Endothelial cell of umbilical vein (primary cell): ENCODE measurements around the gene DHTKD1. TPM values are rescaled to one million over a fixed set of nuclear protein-coding genes. Genes with fewer than 3 reads are reported as not detected.

Source experiments
- BruUV-seq: library from RNA; stranded (reverse); fragments of 400-500 nt; replicated peaks from 2 replicates; lab custom pipeline; 2021; lab: Mats Ljungman, UMichigan
- CTCF ChIA-PET: fragments of 300-600, 350-600 bp; sonication (Branson Sonifier 250); formaldehyde crosslinking; loops from one replicate; lab custom pipeline; 2021; ENCODE audit warnings: antibody characterized with exemption, inconsistent platforms; lab: Charles Lee
- POLR2A ChIA-PET: fragments of 300-600, 350-600 bp; sonication (Branson Sonifier 250); formaldehyde crosslinking; loops from one replicate; lab custom pipeline; 2021; ENCODE audit warnings: antibody characterized with exemption, inconsistent platforms; lab: Charles Lee
- DNase-seq: peaks from one replicate; pipeline ENCODE4 v3.0.0-alpha.2; 2011; ENCODE audit warnings: low read depth, low spot score
- FAIRE-seq: peaks from 2 replicates; lab custom pipeline; 2011; peaks lifted over from hg19 to GRCh38; lab: Jason Lieb, UNC
- H2AFZ ChIP-seq: 2 replicates; pipeline ENCODE4 v1.6.0; 2012; ENCODE audit warnings: low read depth, low read length, control low read depth, inconsistent platforms
- H3K27ac ChIP-seq: 2 replicates; pipeline ENCODE4 v1.5.1; 2011; ENCODE audit warnings: low read depth, mild to moderate bottlenecking, control low read depth, low read length, moderate library complexity; ENCODE audit not compliant: insufficient read depth
- H3K27me3 ChIP-seq, 2 experiments: 2 replicates each; pipeline versions ENCODE4 v1.6.0 to v1.6.1; 2011; ENCODE audit warnings: low read length in 2 of 2, mixed read lengths in 1 of 2; ENCODE audit not compliant: control insufficient read depth in 2 of 2, insufficient read depth in 2 of 2
- H3K36me3 ChIP-seq, 2 experiments: 2 replicates in 1 of 2; 3 replicates in 1 of 2; pipeline ENCODE4 v1.5.1; 2011; ENCODE audit warnings: low read length in 2 of 2, mild to moderate bottlenecking in 1 of 2, moderate library complexity in 1 of 2; ENCODE audit not compliant: control insufficient read depth in 2 of 2, insufficient read depth in 2 of 2; ENCODE audit errors: extremely low read depth in 1 of 2
- H3K4me1 ChIP-seq: 3 replicates; pipeline ENCODE4 v1.5.1; 2011; ENCODE audit warnings: mild to moderate bottlenecking, low read length; ENCODE audit not compliant: control insufficient read depth, insufficient read depth; ENCODE audit errors: extremely low read depth
- H3K4me2 ChIP-seq: 2 replicates; pipeline ENCODE4 v1.6.1; 2011; ENCODE audit warnings: low read length, control low read depth, mixed read lengths; ENCODE audit not compliant: insufficient read depth
- H3K4me3 ChIP-seq, 3 experiments: fragments of 200-600 bp in 1 of 3; sonication (generic), shearing (Covaris generic) in 1 of 3; replicated peaks in 1 of 3; 2 replicates each; pipeline ENCODE4 v1.5.1; 2011 to 2016; ENCODE audit warnings: control low read depth in 3 of 3, low read length in 3 of 3, mild to moderate bottlenecking in 2 of 3, inconsistent platforms in 1 of 3, low read depth in 1 of 3, moderate library complexity in 1 of 3; ENCODE audit not compliant: insufficient read depth in 1 of 3
- H3K79me2 ChIP-seq: 2 replicates; pipeline ENCODE4 v1.6.0; 2012; ENCODE audit warnings: low read length, inconsistent platforms; ENCODE audit not compliant: control insufficient read depth, insufficient read depth
- H3K9ac ChIP-seq: replicated peaks from 2 replicates; pipeline ENCODE3; 2011; ENCODE audit warnings: low read length, control low read depth; ENCODE audit not compliant: insufficient read depth; ENCODE audit errors: extremely low read depth
- H3K9me1 ChIP-seq: replicated peaks from 3 replicates; pipeline ENCODE4 v1.6.0; 2011; ENCODE audit warnings: mild to moderate bottlenecking, low read length; ENCODE audit not compliant: control insufficient read depth, insufficient read depth; ENCODE audit errors: extremely low read depth
- H3K9me3 ChIP-seq: replicated peaks from 2 replicates; pipeline ENCODE4 v1.5.1; 2012; ENCODE audit warnings: low read length, inconsistent platforms; ENCODE audit not compliant: control insufficient read depth, insufficient read depth
- H4K20me1 ChIP-seq: replicated peaks from 2 replicates; pipeline ENCODE3; 2011; ENCODE audit warnings: mild to moderate bottlenecking, low read length; ENCODE audit not compliant: control insufficient read depth, insufficient read depth; ENCODE audit errors: extremely low read depth
- CTCF ChIP-seq, 2 donors: IDR thresholded peaks; 1 replicate in 1 of 2; 2 replicates in 1 of 2; pipeline ENCODE4 v1.5.1; 2011; ENCODE audit warnings: low read length in 2 of 2, mild to moderate bottlenecking in 2 of 2, moderate library complexity in 2 of 2, control low read depth in 1 of 2, inconsistent platforms in 1 of 2, low read depth in 1 of 2; ENCODE audit not compliant: insufficient read depth in 1 of 2; ENCODE audit errors: extremely low read depth in 1 of 2
- EZH2 ChIP-seq: IDR thresholded peaks from 2 replicates; pipeline ENCODE4 v1.6.1; 2012; ENCODE audit warnings: borderline replicate concordance, low read depth, mild to moderate bottlenecking, moderate library complexity, low read length, inconsistent platforms; ENCODE audit not compliant: severe bottlenecking
- FOS ChIP-seq: IDR thresholded peaks from 2 replicates; pipeline ENCODE4 v1.6.1; 2011; ENCODE audit warnings: mild to moderate bottlenecking, low read length, moderate library complexity, borderline replicate concordance; ENCODE audit not compliant: insufficient read depth
- GATA2 ChIP-seq: IDR thresholded peaks from 2 replicates; pipeline ENCODE4 v1.7.0; 2011; ENCODE audit warnings: low read depth, mild to moderate bottlenecking, moderate library complexity, mixed read lengths, low read length; ENCODE audit not compliant: insufficient read length, insufficient read depth
- JUN ChIP-seq: IDR thresholded peaks from 2 replicates; pipeline ENCODE4 v1.6.1; 2011; ENCODE audit warnings: borderline replicate concordance, low read depth; ENCODE audit not compliant: insufficient read length, insufficient read depth
- MYC ChIP-seq: IDR thresholded peaks from one replicate; pipeline ENCODE4 v1.6.1; 2011; ENCODE audit warnings: mild to moderate bottlenecking, low read depth, low read length
- POLR2A ChIP-seq: IDR thresholded peaks from 2 replicates; pipeline ENCODE4 v1.6.1; 2012; ENCODE audit warnings: low read depth, mild to moderate bottlenecking, control low read depth, low read length
- POLR2AphosphoS5 ChIP-seq: IDR thresholded peaks from 2 replicates; pipeline ENCODE4 v1.6.1; 2012; ENCODE audit warnings: low read depth, mild to moderate bottlenecking, control low read depth, low read length, moderate library complexity; ENCODE audit not compliant: insufficient read depth
- dilution Hi-C: fragments of 300-500 bp; cut with MboI; formaldehyde crosslinking; loops from one replicate; pipeline ENCODE4 v1.15.0; 2019; ENCODE audit warnings: low sequenced_read_pairs; ENCODE audit not compliant: extremely low pct_ligation_motif_present
- intact Hi-C: fragments of 100-400 bp; cut with micrococcal nuclease; formaldehyde crosslinking; loops from one replicate; pipeline ENCODE4 v1.10.0; 2022
- polyA plus RNA-seq, 4 experiments: library from polyadenylated mRNA; depleted of rRNA in 3 of 4; stranded (reverse) in 3 of 4; unstranded in 1 of 4; fragments of >200 nt; gene quantifications; 2 replicates each; pipeline versions ENCODE4 v1.2.1 to v1.2.3, GENCODE V29; 2011 to 2012; ENCODE audit warnings: missing spikeins in 1 of 4
- total RNA-seq: library from RNA; stranded (reverse); gene quantifications from 2 replicates; pipeline ENCODE4 v1.2.3, GENCODE V29; 2021
- TF ChIP-seq, protein P1 (sequence below): IDR thresholded peaks from 2 replicates; pipeline ENCODE4 v1.6.1; 2011; ENCODE audit not compliant: insufficient read depth, insufficient read length

Gene DHTKD1
- total and polyA plus RNA-seq, 2 donors (not counting 3 experiments of a cell fraction or from before 2014, with no cell fraction given) = 15.3 to 22.9 TPM

- DNase-seq (peak; percentile 52), FAIRE-seq (no peak)
- Histone ChIP-seq H3K4me2 (peak overlapping the region; percentile 86), H3K27ac (peak overlapping the region; percentile 98), H4K20me1 (no peaks in the 10 kb centered on the region), H3K9me1 (no peaks in the 10 kb centered on the region), H3K9me3 (no peaks in the 10 kb centered on the region), H2AFZ (peak overlapping the region; percentile 50), H3K4me3 (peak overlapping the region; percentile 50 to 80 (median 56)), H3K4me1 (peaks cover 5% of the 10 kb centered on the region), H3K36me3 (no peaks in the 10 kb centered on the region), H3K9ac (peak overlapping the region; percentile 98), H3K27me3 (no peaks in the 10 kb centered on the region), H3K79me2 (peaks cover 52% of the 10 kb centered on the region)
- POLR2A ChIA-PET = interaction anchor here (1.0 kb wide), 1 partner anchor 88 kb away, joined by 4 read pairs; no protein-coding TSS in a partner anchor
- no TSS peak for BruUV-seq
- CTCF ChIA-PET = interaction anchor here (0.9 to 2.1 kb wide), 8 partner anchors 10 to 260 kb away, joined by 3 to 14 read pairs (median 4); partner anchors contain the start of gene DHTKD1
- dilution Hi-C loops (no loop called here), intact Hi-C loops (loop anchor here (2.0 kb wide), 1 partner anchor 153 kb away; the partner anchor contains the start of gene NUDT5)
- no peak for TF ChIP-seq POLR2A
- no peak for TF ChIP-seq FOS
- TF ChIP-seq, protein P1, sequence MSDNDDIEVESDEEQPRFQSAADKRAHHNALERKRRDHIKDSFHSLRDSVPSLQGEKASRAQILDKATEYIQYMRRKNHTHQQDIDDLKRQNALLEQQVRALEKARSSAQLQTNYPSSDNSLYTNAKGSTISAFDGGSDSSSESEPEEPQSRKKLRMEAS = no peak
- TF ChIP-seq MYC = no peak
- TF ChIP-seq POLR2AphosphoS5 = no peak
- no peak for TF ChIP-seq JUN
- no peak for TF ChIP-seq EZH2
- TF ChIP-seq GATA2 = no peak
- TF ChIP-seq CTCF (IDR thresholded peaks at IDR 0.05; ENCODE audit: extremely low read depth in 1 of 2, insufficient read depth in 1 of 2, low read depth in 1 of 2, low read length in 2 of 2) = no peak
Observed at GRCh38 chr10:12041766-12042408, 26.9 kb upstream of the DHTKD1 start.
